GM21423 (cell line): Measurements from ENCODE around the gene CHST8.

ENCODE experiments used
- ATAC-seq: cut with Tn5 transposase; IDR thresholded peaks from one replicate; pipeline ENCODE4 v1.9.1; 2021; ENCODE audit warnings: mild to moderate bottlenecking, moderate library complexity; ENCODE audit not compliant: unreplicated experiment

CHST8 gene

GRCh38 chr19:33784432-33784831 lies 162.7 kb downstream of the CHST8 start:
- ATAC-seq = no peak

- ATAC-seq = no peak
Measured at GRCh38 chr19:33785795-33786194, 164.0 kb downstream of the CHST8 start.

GRCh38 chr19:33788676-33789075 lies 166.9 kb downstream of the CHST8 start:
- ATAC-seq = no peak

- no peak for ATAC-seq
Measured at GRCh38 chr19:33789344-33789743, 167.6 kb downstream of the CHST8 start.

GRCh38 chr19:33794683-33795369 lies 173.1 kb downstream of the CHST8 start:
- no peak for ATAC-seq

DNA sequence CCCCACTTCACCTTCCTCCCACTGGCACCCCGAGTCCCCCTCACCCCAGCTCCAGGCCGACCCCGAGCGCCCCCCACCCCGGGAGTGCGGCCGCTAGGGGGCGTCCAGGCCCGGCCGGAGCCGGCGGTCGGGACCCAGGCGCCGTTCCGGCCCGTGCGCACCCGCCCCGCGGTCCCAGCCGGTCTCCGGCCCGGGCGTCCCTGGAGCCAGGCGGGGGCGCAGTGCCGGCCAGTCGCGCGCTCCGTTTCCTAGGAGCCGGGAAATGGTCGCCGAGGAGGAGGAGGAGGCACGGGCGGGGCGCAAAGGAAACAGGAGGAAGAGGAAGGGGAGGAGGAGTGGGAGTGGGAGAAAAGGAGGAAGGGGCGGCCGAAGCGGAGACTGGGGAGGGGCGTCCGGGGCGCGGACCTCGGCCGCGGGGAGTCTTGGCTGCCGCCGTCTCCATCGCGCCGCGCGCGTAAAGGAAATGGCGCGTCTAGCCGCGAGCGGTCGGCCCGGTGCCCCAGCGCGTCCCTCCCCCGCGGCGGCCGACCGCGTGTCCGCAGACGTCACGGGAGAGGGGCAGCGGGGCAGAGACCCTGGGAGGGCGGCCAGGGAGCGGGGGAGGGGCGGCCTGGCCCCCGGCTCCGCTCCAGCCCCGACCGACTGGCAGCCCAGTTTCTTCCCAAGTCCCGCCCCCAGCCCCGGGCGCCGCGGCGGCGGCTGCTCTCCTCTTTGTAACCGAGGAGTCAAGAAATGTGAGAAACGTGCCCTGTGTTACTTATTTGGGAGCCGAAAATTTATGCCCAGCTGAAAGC lies 173.8 kb downstream of the CHST8 start:
- ATAC-seq = no peak

- no peak for ATAC-seq
Measured at GRCh38 chr19:33796164-33796875, 174.6 kb downstream of the CHST8 start, which contains the start of gene KCTD15. Gene KCTD15 (plus strand): TSS chr19:33796870. CDS start chr19:33800455, 3,585 bp downstream.

GRCh38 chr19:33797802-33798671 lies 176.3 kb downstream of the CHST8 start:
- no peak for ATAC-seq

DNA sequence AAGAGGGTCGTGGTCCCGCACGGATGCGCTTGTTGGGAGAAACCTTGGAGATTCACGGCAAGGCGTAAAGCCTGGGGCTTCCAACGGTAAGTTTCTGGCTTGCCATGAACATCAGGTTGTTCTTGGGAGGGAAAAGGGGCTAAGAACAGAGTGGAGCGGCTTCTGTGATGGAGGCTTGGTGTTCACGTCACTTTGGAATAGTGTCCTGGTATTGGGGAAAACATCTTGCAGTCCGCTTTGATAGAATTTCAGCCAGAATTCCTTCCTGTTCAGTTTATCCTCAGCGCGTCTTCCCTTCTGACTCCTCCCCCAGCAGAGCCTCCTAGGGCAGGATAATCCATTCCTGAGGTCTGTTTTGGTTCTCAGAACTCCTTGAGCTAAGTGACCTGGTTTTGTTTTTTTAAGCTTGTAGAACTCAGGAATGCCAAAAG lies 176.9 kb downstream of the CHST8 start:
- ATAC-seq = no peak

DNA sequence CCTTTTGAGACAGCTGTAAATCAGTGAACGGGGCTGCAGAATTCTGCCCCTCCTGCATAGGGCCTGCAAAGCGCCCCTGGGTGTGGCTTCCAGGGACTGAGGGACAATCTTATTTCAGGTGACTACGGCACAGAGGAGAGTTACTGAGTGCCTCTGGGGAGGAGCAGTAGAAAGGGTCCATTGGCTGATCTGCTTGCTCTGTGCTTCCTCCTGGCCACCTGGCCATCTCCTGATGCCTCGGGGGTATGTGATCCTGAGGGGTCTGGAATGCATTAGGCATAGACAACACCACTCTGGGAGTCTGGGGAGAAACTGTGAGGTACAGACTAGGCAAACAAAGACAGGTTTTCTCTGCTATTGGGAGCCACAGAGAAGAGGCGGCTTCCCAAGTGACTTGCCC lies 177.7 kb downstream of the CHST8 start:
- no peak for ATAC-seq

- ATAC-seq = no peak
Measured at GRCh38 chr19:33800012-33800680, 178.4 kb downstream of the CHST8 start.

DNA sequence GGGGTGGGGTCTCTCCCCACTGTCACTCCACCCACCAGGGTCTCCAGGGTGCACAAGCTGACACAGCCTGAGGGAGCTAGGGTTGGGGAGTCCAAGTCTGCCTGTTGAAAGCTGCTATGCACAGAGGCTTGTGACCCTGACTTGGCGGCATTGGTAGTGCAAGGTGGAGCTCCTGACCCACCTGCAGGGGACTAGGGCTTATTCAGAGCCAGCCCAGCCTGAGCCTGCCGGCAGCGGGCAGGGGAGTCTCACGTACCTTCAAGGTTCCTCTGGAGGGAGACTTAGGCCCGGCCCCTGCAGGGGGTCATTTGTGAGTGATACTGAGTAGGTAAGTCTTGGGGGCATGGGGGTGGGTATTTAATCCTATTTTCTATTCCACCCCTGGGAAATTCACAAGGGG lies 179.7 kb downstream of the CHST8 start:
- ATAC-seq = no peak

DNA sequence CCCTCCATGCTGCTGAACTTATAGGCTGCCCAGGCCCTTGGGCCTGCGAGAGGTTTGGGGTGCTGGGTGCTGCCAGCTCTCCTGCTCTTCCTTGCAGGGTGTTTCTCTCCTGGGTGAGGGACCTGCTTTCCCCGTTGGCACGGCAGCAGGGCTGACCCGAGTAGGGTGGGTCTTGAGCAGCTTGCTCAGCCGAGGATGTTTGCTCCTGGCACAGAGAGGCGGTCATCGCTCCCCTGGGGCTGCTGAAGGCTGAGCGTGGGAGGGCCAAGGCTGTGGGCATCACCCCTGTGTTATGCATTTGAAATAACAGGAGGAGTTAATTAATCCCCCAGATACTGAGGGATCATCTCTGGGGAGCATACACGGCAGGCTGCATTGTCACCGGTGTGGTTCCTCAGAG lies 180.2 kb downstream of the CHST8 start:
- no peak for ATAC-seq

- ATAC-seq = no peak
Measured at GRCh38 chr19:33802801-33803200, 181.0 kb downstream of the CHST8 start.

DNA sequence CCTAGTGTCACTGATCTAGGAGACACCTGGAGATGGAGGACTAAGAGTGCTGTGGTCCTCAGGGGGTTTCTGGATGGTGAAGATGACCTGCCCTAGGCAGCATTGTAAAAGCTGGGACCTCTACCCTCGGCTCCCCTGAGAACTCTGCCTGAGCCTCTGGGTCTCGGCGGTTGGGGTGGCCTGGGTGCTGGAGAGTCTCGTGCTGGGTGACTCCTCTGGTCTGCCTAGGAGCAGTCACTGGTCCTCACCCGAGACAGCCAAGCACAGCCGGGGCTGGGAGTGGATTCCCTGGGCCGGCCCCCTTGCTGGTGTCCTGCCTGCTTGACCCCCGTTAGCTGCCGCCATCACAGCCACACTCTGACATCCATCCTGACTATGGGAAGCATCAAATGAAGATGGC lies 181.6 kb downstream of the CHST8 start:
- no peak for ATAC-seq

DNA sequence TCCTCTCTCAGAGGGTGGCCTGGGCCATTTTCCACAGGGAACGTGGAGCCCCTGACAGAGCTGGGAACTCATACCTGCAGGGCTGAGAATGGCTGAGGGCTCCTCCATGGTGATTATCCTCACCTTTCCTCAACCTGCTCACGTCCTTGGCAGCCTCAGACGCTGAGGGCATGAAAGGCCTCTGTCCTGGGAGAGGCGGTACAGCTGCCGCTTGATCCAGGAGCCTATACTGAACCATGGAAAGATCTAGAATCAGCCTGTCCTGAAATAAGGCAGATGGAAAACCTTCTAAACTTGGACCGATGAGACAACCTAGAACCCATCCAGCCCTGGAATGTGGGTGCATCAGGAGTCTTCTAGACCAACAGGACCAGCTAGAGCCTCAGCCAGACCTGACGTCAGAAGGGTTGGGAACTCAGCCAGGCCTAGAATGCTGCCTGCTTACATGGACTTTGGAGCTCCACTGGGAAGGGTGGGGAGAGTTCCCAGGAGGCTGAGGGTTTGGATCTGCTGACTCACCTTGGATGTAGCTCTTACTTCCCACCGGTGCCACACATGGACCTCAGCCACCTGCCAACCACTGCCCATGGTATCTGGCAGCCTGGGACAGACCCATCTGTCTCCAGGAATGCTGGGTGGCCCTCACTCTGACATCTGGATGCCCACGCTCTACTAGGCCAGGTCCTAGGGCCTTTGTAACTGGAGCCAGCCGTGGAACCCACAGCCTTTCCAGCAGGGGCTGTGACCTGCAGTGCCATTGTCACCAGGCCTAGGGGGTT lies 182.5 kb downstream of the CHST8 start:
- ATAC-seq = no peak

DNA sequence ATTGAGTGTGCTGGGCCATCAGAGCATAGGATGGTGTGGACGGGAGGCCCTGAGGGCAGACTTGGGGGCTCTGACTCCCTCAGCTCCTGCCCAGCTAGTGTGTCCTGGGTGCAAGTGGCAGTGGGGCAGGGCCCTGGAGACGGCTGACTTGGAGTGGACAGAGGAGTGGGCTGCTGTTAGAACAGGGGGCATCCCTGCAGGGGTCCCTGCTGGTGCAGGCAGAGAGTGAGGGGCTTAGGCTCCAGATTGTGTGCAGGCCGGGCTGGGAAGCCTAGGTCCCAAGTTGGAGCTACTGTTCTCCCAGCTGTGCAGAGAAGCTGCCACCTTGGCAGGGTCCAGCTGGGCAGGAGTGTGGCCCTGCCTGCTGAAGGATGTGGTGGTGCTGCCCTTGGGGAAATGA lies 183.6 kb downstream of the CHST8 start:
- ATAC-seq = no peak

- no peak for ATAC-seq
Measured at GRCh38 chr19:33805840-33806433, 184.2 kb downstream of the CHST8 start.

DNA sequence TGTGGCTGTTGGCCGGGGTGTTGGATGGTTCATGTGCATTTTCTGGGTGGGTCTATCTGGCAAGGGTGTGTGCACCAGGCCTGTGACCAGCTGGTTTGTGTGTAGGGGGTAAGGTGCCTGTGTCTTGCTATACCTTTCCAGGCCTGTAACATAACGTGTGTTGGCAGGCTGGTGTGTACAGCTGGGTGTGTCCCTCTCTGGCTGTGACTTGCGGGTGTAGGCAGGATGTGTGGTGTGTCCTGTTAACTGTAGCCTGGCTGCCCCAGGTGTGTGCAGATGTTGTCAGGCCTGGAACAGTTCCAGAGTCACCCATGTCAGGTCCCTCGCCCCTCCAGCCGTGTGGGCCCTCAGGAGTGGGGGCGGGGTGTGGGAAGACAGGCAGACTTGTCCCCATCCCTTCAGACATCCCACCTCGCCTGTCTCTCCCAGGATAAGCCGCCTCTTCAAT lies 184.7 kb downstream of the CHST8 start:
- no peak for ATAC-seq
